Hepatocyte (in vitro differentiated cells): ENCODE measurements around the gene KCNK18. TPM values are rescaled to one million over a fixed set of nuclear protein-coding genes. Genes with fewer than 3 reads are reported as not detected.

Source experiments
- DNase-seq: peaks from one replicate; pipeline ENCODE4 v3.0.0-alpha.2; 2016; ENCODE audit warnings: low spot score
- H2AFZ ChIP-seq: fragments of 200-600 bp; sonication (generic); 2 replicates; pipeline ENCODE4 v1.6.0; 2016; ENCODE audit warnings: antibody characterized with exemption, mild to moderate bottlenecking
- H3K27ac ChIP-seq: fragments of 200-600 bp; sonication (generic); 2 replicates; pipeline ENCODE4 v1.5.1; 2016; ENCODE audit warnings: mild to moderate bottlenecking
- H3K27me3 ChIP-seq: fragments of 200-600 bp; sonication (generic); 2 replicates; pipeline ENCODE4 v1.6.1; 2016
- H3K36me3 ChIP-seq: fragments of 200-600 bp; sonication (generic); replicated peaks from 2 replicates; pipeline ENCODE4 v1.5.1; 2016; ENCODE audit warnings: low read depth; ENCODE audit not compliant: insufficient read depth
- H3K4me1 ChIP-seq: fragments of 200-600 bp; sonication (generic); 2 replicates; pipeline ENCODE4 v1.5.1; 2016; ENCODE audit warnings: mild to moderate bottlenecking, moderate library complexity; ENCODE audit not compliant: insufficient read depth
- H3K4me2 ChIP-seq: fragments of 200-600 bp; sonication (generic); 2 replicates; pipeline ENCODE4 v1.6.0; 2016
- H3K4me3 ChIP-seq: fragments of 200-600 bp; sonication (generic); 2 replicates; pipeline ENCODE4 v1.5.1; 2016; ENCODE audit warnings: mild to moderate bottlenecking
- H3K79me2 ChIP-seq: fragments of 200-600 bp; sonication (generic); 2 replicates; pipeline ENCODE4 v1.6.0; 2017; ENCODE audit warnings: mild to moderate bottlenecking
- H3K9me2 ChIP-seq: fragments of 200-600 bp; sonication (generic); replicated peaks from 2 replicates; pipeline ENCODE4 v1.6.0; 2017; ENCODE audit warnings: mild to moderate bottlenecking; ENCODE audit not compliant: insufficient read depth
- H3K9me3 ChIP-seq: fragments of 200-600 bp; sonication (generic); 2 replicates; pipeline ENCODE4 v1.5.1; 2016; ENCODE audit warnings: low read depth, mild to moderate bottlenecking
- H4K20me1 ChIP-seq: fragments of 200-600 bp; sonication (generic); 2 replicates; pipeline ENCODE4 v1.6.0; 2016; ENCODE audit warnings: mild to moderate bottlenecking; ENCODE audit not compliant: insufficient read depth, poor library complexity, severe bottlenecking
- EZH2 ChIP-seq: fragments of 200-600 bp; sonication (generic); IDR thresholded peaks from 2 replicates; pipeline ENCODE4 v1.6.1; 2016; ENCODE audit warnings: antibody characterized with exemption, mild to moderate bottlenecking, borderline replicate concordance
- EZH2phosphoT487 ChIP-seq: fragments of 200-600 bp; sonication (generic); IDR thresholded peaks from one replicate; pipeline ENCODE4 v1.6.1; 2018; ENCODE audit warnings: antibody characterized with exemption, mild to moderate bottlenecking, low read depth, moderate library complexity; ENCODE audit not compliant: unreplicated experiment, severe bottlenecking
- WGBS: methylation state at CpG from one replicate; pipeline ENCODE4 v1.1.6; 2016; ENCODE audit warnings: low lambda C conversion rate; ENCODE audit errors: missing lambda C conversion rate; 5-methylcytosine and 5-hydroxymethylcytosine counted together
- microRNA-seq: library from miRNA; unstranded; fragments of <30 nt; microRNA quantifications from one replicate; pipeline ENCODE4, GENCODE V29; 2017
- polyA plus RNA-seq: library from polyadenylated mRNA; unstranded; fragments of >200 nt; fragmentation: Nextera tagmentation; extraction: Ambion mirVana; gene quantifications from 2 replicates; pipeline ENCODE4 v1.2.1, GENCODE V29; 2016
- small RNA-seq: library from RNA; depleted of rRNA; stranded (forward); fragments of <200 nt; gene quantifications from one replicate; pipeline ENCODE3, GENCODE V24; 2014
- total RNA-seq: library from RNA; depleted of rRNA; stranded (reverse); fragments of >200 nt; gene quantifications from 2 replicates; pipeline ENCODE4 v1.2.3, GENCODE V29; 2014
- TF ChIP-seq, protein P1 (sequence below): fragments of 200-600 bp; sonication (generic); IDR thresholded peaks from 2 replicates; pipeline ENCODE4 v1.5.1; 2016; ENCODE audit warnings: antibody characterized with exemption, mild to moderate bottlenecking; ENCODE audit not compliant: poor library complexity

Gene KCNK18
- total and polyA plus RNA-seq, 2 experiments from 2014 or later = not detected

- DNase-seq = no peak
- H3K9me3 ChIP-seq = no peaks in the 10 kb centered on the region
- H3K4me3 ChIP-seq = no peak overlapping the region
- no peaks in the 10 kb centered on the region for H3K27me3 ChIP-seq
- no peak overlapping the region for H3K27ac ChIP-seq
- H3K4me1 ChIP-seq = peaks cover 14% of the 10 kb centered on the region
- TF ChIP-seq EZH2phosphoT487 (no peak), EZH2 (no peak)
- TF ChIP-seq, protein P1, sequence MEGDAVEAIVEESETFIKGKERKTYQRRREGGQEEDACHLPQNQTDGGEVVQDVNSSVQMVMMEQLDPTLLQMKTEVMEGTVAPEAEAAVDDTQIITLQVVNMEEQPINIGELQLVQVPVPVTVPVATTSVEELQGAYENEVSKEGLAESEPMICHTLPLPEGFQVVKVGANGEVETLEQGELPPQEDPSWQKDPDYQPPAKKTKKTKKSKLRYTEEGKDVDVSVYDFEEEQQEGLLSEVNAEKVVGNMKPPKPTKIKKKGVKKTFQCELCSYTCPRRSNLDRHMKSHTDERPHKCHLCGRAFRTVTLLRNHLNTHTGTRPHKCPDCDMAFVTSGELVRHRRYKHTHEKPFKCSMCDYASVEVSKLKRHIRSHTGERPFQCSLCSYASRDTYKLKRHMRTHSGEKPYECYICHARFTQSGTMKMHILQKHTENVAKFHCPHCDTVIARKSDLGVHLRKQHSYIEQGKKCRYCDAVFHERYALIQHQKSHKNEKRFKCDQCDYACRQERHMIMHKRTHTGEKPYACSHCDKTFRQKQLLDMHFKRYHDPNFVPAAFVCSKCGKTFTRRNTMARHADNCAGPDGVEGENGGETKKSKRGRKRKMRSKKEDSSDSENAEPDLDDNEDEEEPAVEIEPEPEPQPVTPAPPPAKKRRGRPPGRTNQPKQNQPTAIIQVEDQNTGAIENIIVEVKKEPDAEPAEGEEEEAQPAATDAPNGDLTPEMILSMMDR = no peak
- H3K9me2 ChIP-seq = no peaks in the 10 kb centered on the region
- H3K36me3 ChIP-seq = no peaks in the 10 kb centered on the region
- H3K4me2 ChIP-seq = no peak overlapping the region
- no peaks in the 10 kb centered on the region for H3K79me2 ChIP-seq
- no peak overlapping the region for H2AFZ ChIP-seq
- 82% methylated on average over 10 of the region's 10 CpGs for WGBS
- H4K20me1 ChIP-seq = no peaks in the 10 kb centered on the region
These were observed 59.6 kb downstream of the KCNK18 start for GRCh38 chr10:117256910-117257309.

- Histone ChIP-seq H3K4me1 (peaks cover 14% of the 10 kb centered on the region), H3K79me2 (no peaks in the 10 kb centered on the region), H3K27me3 (no peaks in the 10 kb centered on the region), H3K9me2 (no peaks in the 10 kb centered on the region), H2AFZ (no peak overlapping the region), H4K20me1 (no peaks in the 10 kb centered on the region), H3K4me2 (no peak overlapping the region), H3K9me3 (no peaks in the 10 kb centered on the region), H3K36me3 (no peaks in the 10 kb centered on the region), H3K27ac (no peak overlapping the region), H3K4me3 (no peak overlapping the region)
- 83% methylated on average over 3 of the region's 3 CpGs for WGBS
- no peak for TF ChIP-seq EZH2
- TF ChIP-seq, protein P1 = no peak
- TF ChIP-seq EZH2phosphoT487 = no peak
- DNase-seq = no peak
These were observed 60.4 kb downstream of the KCNK18 start for GRCh38 chr10:117257721-117258120.

- H3K4me2 ChIP-seq = no peak overlapping the region
- H4K20me1 ChIP-seq = no peaks in the 10 kb centered on the region
- no peak for DNase-seq
- WGBS = 89% methylated on average over 3 of the region's 3 CpGs
- H3K4me1 ChIP-seq = peaks cover 14% of the 10 kb centered on the region
- TF ChIP-seq EZH2 (no peak), EZH2phosphoT487 (no peak)
- TF ChIP-seq, protein P1 = no peak
- no peaks in the 10 kb centered on the region for H3K27me3 ChIP-seq
- no peak overlapping the region for H3K27ac ChIP-seq
- H3K79me2 ChIP-seq = no peaks in the 10 kb centered on the region
- H2AFZ ChIP-seq = no peak overlapping the region
- H3K4me3 ChIP-seq = no peak overlapping the region
- no peaks in the 10 kb centered on the region for H3K9me3 ChIP-seq
- no peaks in the 10 kb centered on the region for H3K36me3 ChIP-seq
- H3K9me2 ChIP-seq = no peaks in the 10 kb centered on the region
These were observed 62.0 kb downstream of the KCNK18 start for GRCh38 chr10:117259279-117259678.

Small RNA genes within 50 kb of the gene (microRNA-seq; reads per million reads assigned to microRNA genes)
- gene MIR3663 = not detected

Small RNA genes within 50 kb of the gene (small RNA-seq; reads per million reads assigned to genes)
- not detected for gene MIR3663

Other genes with a start within 250 kb of the KCNK18 start
- gene SHTN1, start 192.3 kb upstream of the KCNK18 start, total RNA-seq = 23.2 and 27.7 TPM in 2 replicates
- 15.6 and 17.9 TPM in 2 replicates for gene SHTN1, start 192.3 kb upstream of the KCNK18 start, polyA plus RNA-seq
- not detected in 2 replicates for gene VAX1, start 59.2 kb upstream of the KCNK18 start, total RNA-seq
- not detected in 2 replicates for gene VAX1, start 59.2 kb upstream of the KCNK18 start, polyA plus RNA-seq
- 0.76 and 1.3 TPM in 2 replicates for gene SLC18A2, start 43.6 kb downstream of the KCNK18 start, total RNA-seq
- 0.84 and 1.6 TPM in 2 replicates for gene SLC18A2, start 43.6 kb downstream of the KCNK18 start, polyA plus RNA-seq
- gene PDZD8, start 178.0 kb downstream of the KCNK18 start, total RNA-seq = 45.6 and 77.2 TPM in 2 replicates
- 10.5 and 12.9 TPM in 2 replicates for gene PDZD8, start 178.0 kb downstream of the KCNK18 start, polyA plus RNA-seq